ENCODE results near the gene LCA5L.

The LCA5L gene

DNA sequence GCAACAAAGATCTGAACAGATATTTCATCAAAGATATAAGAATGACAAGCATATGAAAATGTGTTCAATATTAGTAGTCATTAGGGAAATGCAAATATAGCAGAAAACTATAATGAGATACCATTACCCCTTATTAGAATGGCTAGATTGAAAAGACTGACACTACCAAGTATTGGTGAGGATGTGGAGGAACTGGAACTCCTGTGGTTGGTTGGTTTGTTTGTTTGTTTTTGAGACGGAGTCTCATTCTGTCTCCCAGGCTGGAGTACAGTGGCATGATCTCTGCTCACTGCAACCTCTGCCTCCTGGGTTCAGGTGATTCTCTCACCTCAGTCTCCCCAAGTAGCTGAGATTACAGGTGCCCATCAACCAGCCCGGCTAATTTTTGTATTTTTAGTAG, 77.8 kb downstream of the LCA5L start:
- Mint-ChIP-seq H3K36me3 (ENCODE audit: low read depth) (no peaks in the 10 kb centered on the region), H3K4me1 (ENCODE audit: low read depth) (peaks cover 18% of the 10 kb centered on the region), H3K27me3 (no peaks in the 10 kb centered on the region), H3K9me3 (peaks cover 7% of the 10 kb centered on the region), H3K4me3 (no peak overlapping the region), H3K27ac (no peak overlapping the region)
- intact Hi-C loops (cut with micrococcal nuclease), result no loop called here

DNA sequence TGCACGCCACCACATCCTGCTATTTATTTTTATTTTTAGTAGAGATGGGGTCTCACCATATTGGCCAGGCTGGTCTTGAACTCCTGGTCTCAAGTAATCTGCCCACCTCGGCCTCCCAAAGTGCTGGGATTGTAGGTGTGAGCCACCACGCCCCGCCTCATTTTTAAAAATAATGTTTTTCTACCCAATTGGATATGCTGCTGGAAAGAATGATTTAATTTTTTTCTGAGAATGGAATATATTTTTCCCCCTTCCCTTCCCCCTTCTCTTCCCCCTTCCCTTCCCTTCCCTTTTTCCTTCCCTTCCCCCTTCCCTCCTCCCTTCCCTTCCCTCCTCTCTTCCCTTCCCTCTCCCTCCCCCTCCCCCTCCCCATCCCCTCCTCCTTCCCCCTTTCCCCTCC, 79.0 kb downstream of the LCA5L start:
- Mint-ChIP-seq H3K27me3 (no peaks in the 10 kb centered on the region), H3K36me3 (ENCODE audit: low read depth) (no peaks in the 10 kb centered on the region), H3K4me1 (ENCODE audit: low read depth) (peaks cover 28% of the 10 kb centered on the region), H3K9me3 (peaks cover 7% of the 10 kb centered on the region), H3K27ac (no peak overlapping the region), H3K4me3 (no peak overlapping the region)
- intact Hi-C loops (cut with micrococcal nuclease), result no loop called here

- Mint-ChIP-seq H3K9me3 (peaks cover 7% of the 10 kb centered on the region), H3K27me3 (no peaks in the 10 kb centered on the region), H3K4me3 (no peak overlapping the region), H3K4me1 (ENCODE audit: low read depth) (peaks cover 15% of the 10 kb centered on the region), H3K27ac (no peak overlapping the region), H3K36me3 (ENCODE audit: low read depth) (no peaks in the 10 kb centered on the region)
- intact Hi-C loops (cut with micrococcal nuclease), result no loop called here
Measured at GRCh38 chr21:39364949-39365348, 80.6 kb downstream of the LCA5L start.

- no peaks in the 10 kb centered on the region for H3K27me3 Mint-ChIP-seq
- no peak overlapping the region for H3K4me3 Mint-ChIP-seq
- intact Hi-C loops (cut with micrococcal nuclease), result no loop called here
- H3K4me1 Mint-ChIP-seq (ENCODE audit: low read depth), result peaks cover 10% of the 10 kb centered on the region
- no peak overlapping the region for H3K27ac Mint-ChIP-seq
- H3K36me3 Mint-ChIP-seq (ENCODE audit: low read depth), result no peaks in the 10 kb centered on the region
- peaks cover 7% of the 10 kb centered on the region for H3K9me3 Mint-ChIP-seq
Measured at GRCh38 chr21:39363607-39364555, 81.7 kb downstream of the LCA5L start.

GRCh38 chr21:39362733-39363132, 82.8 kb downstream of the LCA5L start:
- peak overlapping the region; percentile 16 for H3K27ac Mint-ChIP-seq
- H3K4me1 Mint-ChIP-seq (ENCODE audit: low read depth), result peaks cover 10% of the 10 kb centered on the region
- H3K9me3 Mint-ChIP-seq, result peaks cover 5% of the 10 kb centered on the region
- no peak overlapping the region for H3K4me3 Mint-ChIP-seq
- no peaks in the 10 kb centered on the region for H3K27me3 Mint-ChIP-seq
- H3K36me3 Mint-ChIP-seq (ENCODE audit: low read depth), result no peaks in the 10 kb centered on the region
- intact Hi-C loops (cut with micrococcal nuclease), result no loop called here

DNA sequence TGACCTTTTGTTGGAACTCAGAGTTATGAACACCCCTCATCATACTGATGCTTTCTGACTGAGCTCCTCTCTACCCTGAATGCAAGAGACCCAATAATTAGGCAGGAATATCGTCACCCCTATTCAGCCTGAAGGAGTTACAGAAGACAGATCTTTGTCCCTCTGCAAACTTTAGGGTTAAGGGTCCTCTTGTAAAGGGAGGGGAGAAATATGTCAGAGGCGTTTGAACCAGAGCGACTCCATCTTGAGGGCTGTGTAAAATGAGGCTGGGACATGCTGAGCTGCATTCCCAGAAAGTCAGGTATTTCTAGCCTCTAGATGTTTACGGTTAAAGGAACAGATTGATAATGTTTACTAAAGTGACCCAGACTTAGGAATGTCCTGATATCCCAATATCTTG, 86.2 kb downstream of the LCA5L start:
- intact Hi-C loops (cut with micrococcal nuclease), result no loop called here
- Mint-ChIP-seq H3K4me3 (no peak overlapping the region), H3K36me3 (ENCODE audit: low read depth) (no peaks in the 10 kb centered on the region), H3K27ac (no peak overlapping the region), H3K4me1 (ENCODE audit: low read depth) (peaks cover 10% of the 10 kb centered on the region), H3K9me3 (no peaks in the 10 kb centered on the region), H3K27me3 (no peaks in the 10 kb centered on the region)
